Measurements from ENCODE around the gene BPIFB1. TPM values are rescaled to one million over a fixed set of nuclear protein-coding genes. Genes with fewer than 3 reads are reported as not detected.

BPIFB1 gene
- total RNA-seq, 1 experiment from 2014 or later, result not detected

GRCh38 chr20:33287884-33288283, 4.9 kb downstream of the BPIFB1 start (continued):
- TF ChIP-seq MYBL2 (CRISPR knock-in tag; IDR thresholded peaks at IDR 0.05), result no peak
- TF ChIP-seq ZNF532 (CRISPR knock-in tag; IDR thresholded peaks at IDR 0.05; ENCODE audit: borderline replicate concordance), result no peak
- TF ChIP-seq TCF7 (CRISPR knock-in tag; IDR thresholded peaks at IDR 0.05; ENCODE audit: low read depth), result no peak
- no peak for TF ChIP-seq GABPB1 (CRISPR knock-in tag; IDR thresholded peaks at IDR 0.05)
- TF ChIP-seq ZSCAN18 (CRISPR knock-in tag; IDR thresholded peaks at IDR 0.05), result no peak
- no peak for TF ChIP-seq OVOL2 (CRISPR knock-in tag; IDR thresholded peaks at IDR 0.05; ENCODE audit: borderline replicate concordance)
- no peak for TF ChIP-seq ATF2 (CRISPR knock-in tag; IDR thresholded peaks at IDR 0.05; ENCODE audit: borderline replicate concordance, low read depth)
- TF ChIP-seq MXD4 (CRISPR knock-in tag; IDR thresholded peaks at IDR 0.05; ENCODE audit: borderline replicate concordance), result no peak
- TF ChIP-seq FOXP1 (CRISPR knock-in tag; IDR thresholded peaks at IDR 0.05; ENCODE audit: borderline replicate concordance), result no peak
- TF ChIP-seq TEAD4 (CRISPR knock-in tag; IDR thresholded peaks at IDR 0.05), result no peak

- no peak overlapping the region for H3K4me3 Mint-ChIP-seq
- TF ChIP-seq SMAD3 (CRISPR knock-in tag; IDR thresholded peaks at IDR 0.05; ENCODE audit: borderline replicate concordance), result no peak
- TF ChIP-seq NFE2L1 (CRISPR knock-in tag; IDR thresholded peaks at IDR 0.05), result no peak
- H3K36me3 Mint-ChIP-seq, result no peaks in the 10 kb centered on the region
- no peaks in the 10 kb centered on the region for H3K9me3 Mint-ChIP-seq
- H3K27me3 Mint-ChIP-seq (ENCODE audit: low read depth), result no peaks in the 10 kb centered on the region; the same call in 1 of the 2 replicates
- no peak overlapping the region for H3K27ac Mint-ChIP-seq
- ATAC-seq (no peak), DNase-seq (ENCODE audit: low spot score) (no peak)
- H3K4me1 Mint-ChIP-seq, result no peaks in the 10 kb centered on the region
- ChIA-PET POLR2A (no interaction called here), CTCF (interaction anchor here (0.9 to 4.9 kb wide), 3 partner anchors 27 to 61 kb away, joined by 3 to 60 read pairs (median 3); no protein-coding TSS in a partner anchor)
Observed at GRCh38 chr20:33290852-33291251, 7.8 kb downstream of the BPIFB1 start.

GRCh38 chr20:33291416-33291815, 8.4 kb downstream of the BPIFB1 start:
- Mint-ChIP-seq H3K4me1 (no peaks in the 10 kb centered on the region), H3K27ac (no peak overlapping the region), H3K4me3 (no peak overlapping the region), H3K27me3 (ENCODE audit: low read depth) (no peaks in the 10 kb centered on the region; the same call in 1 of the 2 replicates), H3K9me3 (no peaks in the 10 kb centered on the region), H3K36me3 (no peaks in the 10 kb centered on the region)
- CTCF ChIA-PET, result interaction anchor here (0.5 to 4.9 kb wide), 16 partner anchors 10 to 376 kb away, joined by 3 to 60 read pairs (median 4); no protein-coding TSS in a partner anchor
- POLR2A ChIA-PET, result no interaction called here
- no peak for ATAC-seq
- DNase-seq (ENCODE audit: low spot score), result no peak
- TF ChIP-seq ZNF671 (CRISPR knock-in tag; IDR thresholded peaks at IDR 0.05) (no peak), FOXK1 (CRISPR knock-in tag; IDR thresholded peaks at IDR 0.05) (no peak), FOXP1 (CRISPR knock-in tag; IDR thresholded peaks at IDR 0.05; ENCODE audit: borderline replicate concordance) (no peak), NFYB (CRISPR knock-in tag; conservative IDR thresholded peaks at IDR 0.05; ENCODE audit: low read depth) (no peak), ZBTB43 (CRISPR knock-in tag; IDR thresholded peaks at IDR 0.05) (no peak), E2F5 (CRISPR knock-in tag; IDR thresholded peaks at IDR 0.05) (no peak), ETV6 (CRISPR knock-in tag; IDR thresholded peaks at IDR 0.05) (no peak), TEAD4 (CRISPR knock-in tag; IDR thresholded peaks at IDR 0.05) (no peak), PREB (CRISPR knock-in tag; IDR thresholded peaks at IDR 0.05; ENCODE audit: borderline replicate concordance) (no peak), MXD4 (CRISPR knock-in tag; IDR thresholded peaks at IDR 0.05; ENCODE audit: borderline replicate concordance) (no peak), RORB (CRISPR knock-in tag; IDR thresholded peaks at IDR 0.05) (no peak), NR3C1 (CRISPR knock-in tag; conservative IDR thresholded peaks at IDR 0.05; ENCODE audit: low read depth) (no peak), MLX (CRISPR knock-in tag; IDR thresholded peaks at IDR 0.05) (no peak), ZNF423 (CRISPR knock-in tag; IDR thresholded peaks at IDR 0.05) (no peak)
